Measurements from ENCODE around the gene TSPAN15.

TSPAN15 gene

GRCh38 chr10:69466158-69466490 is 14.9 kb downstream of the TSPAN15 start:
- DNase-seq (ENCODE audit: low read depth in 3 of 3): no peak

- DNase-seq (ENCODE audit: low read depth in 3 of 3): no peak
These were observed 15.4 kb downstream of the TSPAN15 start for GRCh38 chr10:69466689-69467088.

DNA sequence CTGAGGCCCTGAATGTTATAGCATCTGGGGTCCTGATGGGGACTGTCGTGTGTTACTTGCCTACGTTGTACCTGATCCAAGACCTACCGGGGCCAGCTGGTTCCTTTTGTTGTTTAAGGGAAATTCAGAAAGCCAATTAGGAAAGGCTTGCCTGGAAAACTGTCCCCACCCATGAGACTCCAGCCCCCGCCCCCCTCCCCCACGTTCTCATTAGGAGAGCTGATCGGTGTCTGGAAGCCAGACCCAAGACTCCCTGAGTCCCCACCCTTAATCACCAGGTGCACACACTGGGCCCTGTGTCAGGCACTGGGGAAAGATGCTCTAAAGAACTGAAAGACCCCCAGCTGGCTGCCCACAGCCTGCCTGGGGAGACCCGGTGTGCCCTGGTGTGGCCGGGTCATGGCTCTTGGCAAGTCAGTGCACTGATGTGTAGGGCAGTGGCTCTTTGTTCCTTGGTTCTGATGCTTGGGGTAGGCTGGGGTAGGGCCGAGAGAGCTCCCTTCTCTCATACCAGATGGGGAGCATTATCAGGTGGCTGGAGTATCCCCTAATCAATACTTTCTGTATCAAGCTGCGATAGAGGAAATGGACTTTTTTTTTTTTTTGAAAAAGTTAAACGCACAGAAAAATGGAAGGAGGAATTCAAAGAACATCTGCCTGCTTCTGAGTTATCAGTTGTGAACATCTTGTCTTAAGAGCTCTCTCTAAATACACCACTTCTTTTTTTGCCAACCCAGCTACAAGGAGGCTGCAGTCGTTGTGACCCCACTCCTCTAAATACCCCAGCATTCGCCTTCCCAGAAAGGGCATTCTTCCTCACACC is 16.9 kb downstream of the TSPAN15 start:
- DNase-seq (ENCODE audit: low read depth in 3 of 3): no peak

- DNase-seq (ENCODE audit: low read depth in 3 of 3): no peak
These were observed 17.5 kb downstream of the TSPAN15 start for GRCh38 chr10:69468751-69469089.

DNA sequence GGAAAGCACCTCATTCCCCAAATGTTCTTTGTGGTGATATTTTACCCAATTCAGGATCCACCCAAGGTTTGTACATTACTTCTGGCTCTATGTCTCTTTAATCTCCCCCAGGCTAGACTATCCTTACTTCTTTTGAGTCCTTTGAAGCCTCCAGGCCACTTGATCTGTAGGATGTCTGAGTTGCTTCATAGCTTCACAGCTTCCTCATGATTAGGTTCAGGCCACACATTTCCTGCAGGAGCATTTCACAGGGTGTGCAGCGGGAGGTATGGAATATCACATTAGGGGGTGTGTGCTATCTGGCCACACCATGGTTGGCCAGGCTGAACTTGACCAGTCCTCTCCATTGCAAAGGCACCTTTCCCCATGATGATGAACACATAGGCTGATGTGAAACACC is 18.7 kb downstream of the TSPAN15 start:
- no peak for DNase-seq (ENCODE audit: low read depth in 3 of 3)

DNA sequence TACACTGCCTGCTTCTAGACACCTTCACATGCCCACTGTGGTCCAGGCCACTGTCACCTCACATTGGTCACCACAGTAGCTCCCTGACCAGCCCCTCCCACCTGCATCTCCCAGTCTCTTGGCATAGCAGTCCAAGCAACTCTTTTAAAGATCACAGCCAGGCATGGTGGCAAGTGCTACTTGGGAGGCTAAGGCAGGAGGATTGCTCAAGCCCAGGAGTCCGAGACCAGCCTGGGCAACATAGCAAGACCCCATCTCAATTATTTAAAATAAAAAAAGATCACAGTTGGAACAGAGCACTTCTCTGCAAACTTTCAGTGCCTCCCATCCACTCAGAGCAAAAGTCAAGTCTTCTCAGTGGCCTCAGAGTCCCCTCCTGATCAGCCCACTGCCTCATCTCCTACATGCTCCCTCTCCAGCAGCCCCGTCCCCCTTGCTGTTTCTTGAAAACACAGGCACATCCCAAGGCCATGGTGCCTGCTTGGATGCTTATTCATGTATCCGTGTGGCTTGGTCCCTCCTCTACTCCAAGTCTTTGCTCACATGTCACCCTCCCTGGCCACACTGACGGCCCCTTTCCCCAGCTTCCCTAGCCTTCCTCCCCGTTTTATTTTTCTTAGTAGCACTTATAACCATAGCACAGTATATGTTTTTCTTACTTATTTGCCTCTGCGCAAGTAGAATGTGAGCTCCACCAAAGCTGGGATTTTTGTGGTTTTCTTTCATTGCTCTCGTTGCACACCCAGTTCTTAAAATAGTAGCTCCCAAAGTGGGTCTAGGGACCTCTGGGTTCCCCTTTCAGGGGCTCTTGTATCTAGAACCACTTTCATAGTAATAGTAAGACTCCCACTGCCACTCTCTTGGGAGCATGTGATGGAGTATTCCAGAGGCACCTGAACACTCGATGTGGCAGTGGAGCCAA is 19.5 kb downstream of the TSPAN15 start:
- DNase-seq (ENCODE audit: low read depth in 3 of 3): no peak

DNA sequence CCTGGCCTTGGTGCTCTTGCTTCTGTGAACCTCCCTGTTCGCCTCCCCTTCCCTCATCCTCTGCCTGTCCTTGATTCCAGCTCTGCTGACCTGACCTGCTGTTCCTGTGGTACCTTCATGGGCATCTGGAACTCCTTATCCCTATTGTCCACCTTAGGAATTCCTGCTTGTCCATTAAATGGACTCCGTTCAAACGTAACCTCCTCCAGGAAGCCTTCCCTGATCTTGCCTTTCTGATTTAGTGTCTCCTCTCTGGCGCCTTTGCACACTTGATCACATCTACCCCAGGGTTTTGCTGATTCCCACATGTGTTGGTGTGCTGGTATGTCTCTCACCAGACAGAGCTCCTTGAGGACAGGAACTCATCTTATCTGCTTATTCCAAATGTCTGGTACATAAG is 20.9 kb downstream of the TSPAN15 start:
- no peak for DNase-seq (ENCODE audit: low read depth in 3 of 3)

DNA sequence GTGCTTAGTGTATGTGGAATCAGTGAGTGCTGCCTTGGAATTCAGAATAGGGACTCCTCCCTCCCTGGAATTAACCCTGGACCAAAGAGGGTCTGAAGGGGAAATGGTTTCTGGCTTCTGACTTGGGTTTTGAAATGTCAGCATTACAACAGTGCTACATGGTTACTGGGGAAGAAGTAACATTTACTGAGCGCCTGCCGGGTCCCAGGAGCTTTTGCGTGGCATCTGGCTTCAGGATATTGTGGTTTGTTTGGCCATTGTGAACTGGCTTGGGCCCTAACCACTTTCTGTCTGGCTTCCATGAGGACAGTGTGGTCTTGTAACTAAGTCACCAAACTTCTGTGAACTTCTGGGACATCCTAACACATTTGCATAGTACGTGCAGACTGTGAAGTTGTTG is 21.3 kb downstream of the TSPAN15 start:
- no peak for DNase-seq (ENCODE audit: low read depth in 3 of 3)

- no peak for DNase-seq (ENCODE audit: low read depth in 3 of 3)
These were observed 22.2 kb downstream of the TSPAN15 start for GRCh38 chr10:69473304-69473990.

GRCh38 chr10:69474742-69475432 is 23.6 kb downstream of the TSPAN15 start:
- no peak for DNase-seq (ENCODE audit: low read depth in 3 of 3)

GRCh38 chr10:69475433-69475830 is 24.2 kb downstream of the TSPAN15 start:
- DNase-seq (ENCODE audit: low read depth in 3 of 3): no peak

- DNase-seq (ENCODE audit: low read depth in 3 of 3): no peak
These were observed 26.8 kb downstream of the TSPAN15 start for GRCh38 chr10:69477968-69478597.

- no peak for DNase-seq (ENCODE audit: low read depth in 3 of 3)
These were observed 28.2 kb downstream of the TSPAN15 start for GRCh38 chr10:69479240-69480067.

DNA sequence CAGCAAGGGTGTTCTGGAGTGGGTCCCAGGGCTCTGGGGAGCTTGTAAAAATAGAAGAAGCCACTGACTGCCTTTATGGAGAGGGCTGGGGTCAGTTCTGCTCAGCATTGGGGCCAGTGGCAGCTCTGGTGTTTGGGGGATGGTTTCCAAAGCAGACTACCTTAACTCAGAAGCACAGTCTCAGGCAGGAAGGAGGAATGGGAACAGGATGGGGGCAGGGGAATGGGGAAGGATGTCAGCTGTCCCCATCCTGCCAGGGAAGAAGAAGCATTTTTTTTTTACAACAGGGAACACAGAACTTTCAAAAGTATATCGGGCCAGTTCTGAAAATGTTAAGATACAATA is 28.8 kb downstream of the TSPAN15 start:
- DNase-seq (ENCODE audit: low read depth in 3 of 3): no peak

- DNase-seq (ENCODE audit: low read depth in 3 of 3): no peak
These were observed 30.0 kb downstream of the TSPAN15 start for GRCh38 chr10:69481305-69481704.

GRCh38 chr10:69481811-69482524 is 30.7 kb downstream of the TSPAN15 start:
- DNase-seq (ENCODE audit: low read depth in 3 of 3): no peak

DNA sequence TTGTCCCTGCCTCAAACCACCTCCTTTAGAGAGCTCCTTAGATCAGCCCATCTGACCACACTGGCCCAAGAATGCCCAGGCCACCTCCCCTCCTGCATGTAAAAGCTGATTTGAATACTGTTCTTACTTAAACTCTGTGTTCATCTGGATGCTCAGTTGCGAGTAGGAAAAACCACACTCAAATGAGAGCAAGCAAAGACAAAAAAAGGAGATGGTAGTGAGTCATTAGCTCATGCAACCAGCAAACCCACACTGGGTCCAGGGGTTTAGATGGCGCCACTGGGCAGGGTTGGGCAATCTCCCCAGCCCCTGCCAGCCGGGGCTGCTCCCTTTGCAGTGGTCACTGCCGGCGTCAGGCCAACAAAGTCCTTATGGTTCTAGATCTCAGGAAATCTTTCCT is 32.7 kb downstream of the TSPAN15 start:
- DNase-seq (ENCODE audit: low read depth in 3 of 3): no peak

GRCh38 chr10:69484736-69485135 is 33.5 kb downstream of the TSPAN15 start:
- DNase-seq (ENCODE audit: low read depth in 3 of 3): no peak

GRCh38 chr10:69486922-69487730 is 35.9 kb downstream of the TSPAN15 start:
- DNase-seq (ENCODE audit: low read depth in 3 of 3): no peak

Measured in stimulated activated CD4-positive, alpha-beta T cell treated with anti-CD3 and anti-CD28 coated beads, TNF-alpha, amount 100 ng/mL, for 48 hours (primary cell).